Measurements from ENCODE around the gene SETBP1. TPM values are rescaled to one million over a fixed set of nuclear protein-coding genes. Genes with fewer than 3 reads are reported as not detected.

SETBP1 gene
- total RNA-seq, 1 donor from 2014 or later = 51.0 TPM

DNA sequence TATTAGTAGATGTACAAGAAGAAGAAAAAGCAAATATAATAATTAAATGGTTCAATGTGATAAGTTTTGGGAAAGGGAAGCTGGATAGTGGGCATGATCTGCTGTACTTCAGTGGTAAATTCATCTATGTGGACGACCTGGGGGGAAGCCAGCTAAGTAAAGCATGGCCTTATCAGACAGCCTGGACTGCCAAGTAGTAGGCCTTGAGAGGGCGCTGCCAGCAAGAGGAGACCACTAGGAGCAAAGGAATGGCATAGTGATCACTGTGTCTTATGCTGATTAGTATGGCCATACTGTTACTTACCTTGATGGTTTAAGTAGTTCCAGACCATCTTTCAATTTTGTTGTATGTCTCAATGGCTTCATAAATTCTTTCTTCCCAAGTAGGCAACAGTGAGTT, 287.6 kb downstream of the SETBP1 start:
- DNase-seq (ENCODE audit: low spot score) = no peak

- DNase-seq (ENCODE audit: low spot score) = no peak
Observed at GRCh38 chr18:44969214-44969795, 288.6 kb downstream of the SETBP1 start.

DNA sequence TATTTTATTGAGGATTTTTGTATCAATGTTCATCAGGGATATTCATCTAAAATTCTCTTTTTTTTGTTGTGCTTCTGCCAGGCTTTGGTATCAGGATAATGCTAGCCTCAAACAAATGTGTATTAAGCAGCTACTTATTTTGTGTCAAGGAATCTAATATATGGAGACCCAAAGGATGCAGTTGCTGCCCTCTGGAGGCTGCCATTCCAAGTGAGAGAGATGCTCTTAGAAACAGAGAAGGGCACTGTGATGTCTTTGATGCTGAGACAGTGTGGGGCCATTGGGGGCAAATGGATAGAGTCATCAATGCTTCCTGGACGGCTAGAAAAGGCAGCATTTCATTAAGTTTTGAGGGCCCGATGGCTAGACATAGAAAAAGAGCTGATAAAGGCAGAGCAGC, 292.6 kb downstream of the SETBP1 start:
- DNase-seq (ENCODE audit: low spot score) = no peak

GRCh38 chr18:44974174-44974573, 293.5 kb downstream of the SETBP1 start:
- no peak for DNase-seq (ENCODE audit: low spot score)

GRCh38 chr18:44977856-44978255, 297.2 kb downstream of the SETBP1 start:
- DNase-seq (ENCODE audit: low spot score) = no peak

GRCh38 chr18:44979748-44980147, 299.1 kb downstream of the SETBP1 start:
- DNase-seq (ENCODE audit: low spot score) = no peak

DNA sequence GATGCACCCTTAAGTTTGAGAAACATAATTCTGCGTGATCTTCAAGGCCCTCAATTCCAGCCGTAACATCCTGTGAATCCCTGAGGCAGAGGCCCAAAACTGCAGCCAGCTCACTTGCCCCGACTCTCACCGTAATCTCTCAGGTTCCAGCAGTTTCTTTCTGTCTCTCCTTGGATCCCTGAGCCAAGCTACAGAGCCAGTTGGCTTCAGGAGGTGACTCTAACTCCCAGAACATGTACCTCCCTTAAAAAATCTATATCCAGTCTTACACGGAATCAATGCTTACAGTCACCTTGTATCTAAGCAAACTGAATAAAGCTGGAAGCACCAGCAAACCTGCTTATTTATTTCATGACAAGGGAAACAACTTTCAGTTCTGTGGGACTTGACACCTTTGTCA, 300.4 kb downstream of the SETBP1 start:
- no peak for DNase-seq (ENCODE audit: low spot score)

DNA sequence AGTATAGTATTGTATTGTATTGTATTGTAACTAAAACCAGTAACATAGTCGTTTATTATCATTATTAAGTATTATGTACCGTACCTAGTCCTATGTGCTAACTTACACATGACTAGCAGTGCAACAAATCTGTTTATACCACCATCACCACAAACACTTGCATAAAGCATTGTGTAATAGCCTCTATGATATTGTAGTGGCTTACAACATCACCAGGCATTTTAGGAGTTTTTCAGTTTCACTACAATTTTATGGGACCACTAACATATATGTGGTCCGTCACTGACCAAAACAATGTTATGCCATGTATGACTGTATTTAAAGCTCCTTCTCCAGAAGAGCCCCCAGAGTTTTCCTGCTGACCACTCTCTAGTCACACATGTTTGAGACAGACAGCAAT, 306.2 kb downstream of the SETBP1 start:
- DNase-seq (ENCODE audit: low spot score) = no peak

GRCh38 chr18:44987371-44987770, 306.7 kb downstream of the SETBP1 start:
- no peak for DNase-seq (ENCODE audit: low spot score)

GRCh38 chr18:44988821-44989587, 308.3 kb downstream of the SETBP1 start:
- DNase-seq (ENCODE audit: low spot score) = no peak

GRCh38 chr18:44996261-44996660, 315.6 kb downstream of the SETBP1 start:
- DNase-seq (ENCODE audit: low spot score) = no peak

DNA sequence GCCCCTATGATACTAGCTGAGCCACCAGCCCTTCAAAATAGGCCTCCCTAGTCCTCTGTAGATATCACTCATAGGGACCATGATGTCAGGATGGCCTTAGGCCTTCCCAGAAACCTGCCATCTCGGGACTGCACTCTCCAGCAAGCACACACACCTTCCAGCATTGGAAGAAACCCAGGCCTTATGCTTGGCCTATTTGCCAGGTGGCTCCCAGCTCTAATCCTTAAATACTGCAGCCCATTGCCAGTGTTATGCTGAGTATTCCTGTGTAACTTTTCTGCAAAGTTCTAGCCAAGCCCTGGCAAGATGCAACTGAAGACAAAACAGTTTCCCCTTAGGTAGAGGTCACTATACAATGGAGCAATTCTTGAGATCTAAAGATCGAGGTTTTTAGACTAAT, 316.5 kb downstream of the SETBP1 start:
- no peak for DNase-seq (ENCODE audit: low spot score)

- DNase-seq (ENCODE audit: low spot score) = no peak
Observed at GRCh38 chr18:44998360-44998759, 317.7 kb downstream of the SETBP1 start.

- no peak for DNase-seq (ENCODE audit: low spot score)
Observed at GRCh38 chr18:45004546-45005080, 323.9 kb downstream of the SETBP1 start.

DNA sequence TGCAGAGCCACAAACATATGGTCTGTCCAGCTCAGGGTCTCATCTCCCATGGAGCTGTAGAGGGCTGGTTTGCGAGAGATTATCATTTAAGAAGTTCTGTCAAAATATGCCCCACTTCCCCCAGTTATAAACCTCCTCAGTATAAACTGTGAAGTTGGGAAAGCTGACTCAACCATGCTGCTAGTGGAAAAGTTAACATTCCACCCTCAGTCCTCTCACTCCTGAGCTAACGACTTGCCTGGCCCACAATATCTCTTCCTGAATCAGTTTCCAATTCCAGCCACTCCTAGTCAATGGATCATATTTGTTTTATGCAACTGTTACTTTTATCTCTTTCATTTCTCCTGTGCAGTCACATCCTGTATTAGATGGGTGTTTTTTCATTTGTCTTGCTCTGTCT, 326.2 kb downstream of the SETBP1 start:
- no peak for DNase-seq (ENCODE audit: low spot score)

DNA sequence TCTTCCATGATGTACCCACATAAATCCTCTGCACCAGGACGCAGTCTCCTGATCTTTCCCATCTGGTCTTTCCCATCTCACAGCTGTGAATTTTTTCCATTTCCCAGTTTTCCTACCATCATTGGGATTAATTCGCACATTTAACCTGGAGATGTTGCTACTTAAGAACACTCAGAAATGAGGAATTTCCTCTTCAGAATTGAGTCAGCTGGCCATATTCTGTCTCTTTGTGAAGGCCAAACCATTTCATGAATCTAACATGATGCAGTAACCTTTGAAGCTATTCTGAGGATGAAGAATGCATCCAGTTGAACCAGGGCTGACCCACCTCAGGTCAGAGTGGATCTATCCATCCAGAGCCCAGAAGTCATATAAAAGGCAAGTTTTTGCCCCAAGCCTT, 326.8 kb downstream of the SETBP1 start:
- DNase-seq (ENCODE audit: low spot score) = no peak

GRCh38 chr18:45008694-45009413, 328.2 kb downstream of the SETBP1 start:
- DNase-seq (ENCODE audit: low spot score) = no peak

GRCh38 chr18:45009756-45010155, 329.1 kb downstream of the SETBP1 start:
- DNase-seq (ENCODE audit: low spot score) = no peak

- DNase-seq (ENCODE audit: low spot score) = no peak
Observed at GRCh38 chr18:45012286-45012685, 331.6 kb downstream of the SETBP1 start.

GRCh38 chr18:45014047-45014501, 333.4 kb downstream of the SETBP1 start:
- DNase-seq (ENCODE audit: low spot score) = peak; percentile 51

DNA sequence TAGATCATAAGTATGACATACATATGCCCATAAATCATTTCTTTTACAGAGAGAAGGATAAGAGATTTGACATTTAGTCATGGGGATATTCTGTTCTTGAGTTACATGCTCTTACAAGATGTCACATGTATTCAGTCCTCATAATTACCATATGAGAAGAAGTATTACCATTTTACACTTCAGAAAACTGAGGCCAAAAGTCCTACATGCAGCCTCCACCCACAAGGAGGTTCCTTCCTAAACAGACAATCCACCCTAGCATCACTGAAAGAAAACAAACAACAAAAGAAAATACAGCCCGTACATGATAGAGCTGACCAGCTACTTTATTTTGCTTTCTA, 335.1 kb downstream of the SETBP1 start:
- no peak for DNase-seq (ENCODE audit: low spot score)

DNA sequence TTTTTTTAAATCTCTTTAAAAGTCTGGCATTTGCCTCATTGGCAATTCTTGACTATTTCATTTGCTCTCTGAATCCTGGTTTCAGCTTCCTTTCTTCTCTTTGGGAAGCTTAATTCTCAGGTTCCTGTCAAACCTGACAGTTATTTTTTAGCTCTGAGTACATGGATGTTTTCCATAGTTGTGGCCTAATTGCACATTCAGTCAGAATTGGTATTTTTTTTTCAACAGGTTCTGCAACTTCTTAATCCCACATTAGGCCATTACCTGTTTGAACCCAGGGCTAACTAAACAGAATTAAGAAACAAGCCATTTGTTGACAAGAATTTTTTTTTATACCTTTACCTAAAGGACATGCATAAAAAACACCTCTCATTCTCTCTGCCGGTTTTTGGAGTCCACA, 338.8 kb downstream of the SETBP1 start:
- no peak for DNase-seq (ENCODE audit: low spot score)

DNA sequence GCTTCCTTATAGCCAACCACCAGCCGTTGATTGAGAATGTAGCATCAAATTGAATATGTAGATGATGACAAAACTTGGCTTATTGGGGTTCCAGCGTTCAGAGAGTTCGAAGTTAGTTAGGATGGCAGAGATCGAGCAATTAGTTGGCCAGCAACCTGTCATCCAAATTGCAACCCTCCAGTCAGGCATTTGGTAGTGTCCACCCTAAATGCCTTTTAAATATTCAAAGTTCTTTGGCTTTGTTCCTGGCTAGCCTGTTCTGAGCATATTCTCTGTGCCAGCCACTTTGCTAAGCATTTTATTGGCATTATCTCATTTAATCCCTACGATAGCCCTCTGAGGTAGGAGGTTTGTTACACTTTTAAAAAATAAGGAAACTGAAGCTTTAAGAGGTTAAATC, 342.8 kb downstream of the SETBP1 start:
- no peak for DNase-seq (ENCODE audit: low spot score)
